Measurements from ENCODE around the gene KIF23. TPM values are rescaled to one million over a fixed set of nuclear protein-coding genes. Genes with fewer than 3 reads are reported as not detected.
A peak's percentile ranks its signal among the peaks of the same experiment; 100 is the strongest.

KIF23 gene
- polyA plus RNA-seq, 1 experiment, result 33.9 TPM

DNA sequence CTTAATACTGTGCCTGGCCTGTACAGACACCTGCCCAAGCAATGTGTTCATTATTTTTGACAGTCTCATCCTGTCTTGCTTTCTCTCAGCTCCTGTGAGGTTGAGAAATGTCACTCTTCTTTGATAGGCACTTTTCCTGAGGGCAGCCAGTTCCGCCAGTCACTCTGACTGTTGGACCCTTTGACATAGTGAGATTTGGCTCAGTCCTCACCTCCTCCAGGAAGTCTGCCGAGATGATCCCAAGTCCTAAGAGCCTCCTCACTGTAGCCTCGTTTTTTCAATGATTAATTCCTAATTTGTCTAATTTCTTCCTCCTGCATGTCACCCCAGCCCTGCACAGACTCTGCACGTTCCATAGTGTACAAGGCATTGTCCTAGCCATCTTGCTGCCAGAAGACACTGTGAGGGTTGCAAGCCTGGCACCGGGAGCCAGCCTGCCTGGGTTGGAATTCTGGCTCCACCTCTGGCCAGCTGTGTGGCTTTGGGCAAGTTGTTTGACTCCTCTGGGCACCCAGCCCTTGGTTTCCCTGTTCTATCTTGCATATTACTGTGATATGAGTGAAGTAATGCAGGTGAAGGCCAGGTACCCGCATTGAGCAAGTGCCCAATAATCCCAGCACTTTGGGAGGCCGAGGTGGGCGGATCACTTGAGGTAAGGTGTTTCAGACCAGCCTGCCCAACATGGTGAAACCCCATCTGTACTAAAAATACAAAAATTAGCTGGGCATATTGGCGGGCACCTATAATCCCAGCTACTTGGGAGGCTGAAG, 62.7 kb downstream of the KIF23 start:
- POLR2A ChIA-PET, result no interaction called here
- DNase-seq (ENCODE audit: low read depth), result no peak
- no peak for TF ChIP-seq CTCF (IDR thresholded peaks at IDR 0.05; ENCODE audit: insufficient read depth, low read depth, low read length)
- no peaks in the 10 kb centered on the region for H3K36me3 ChIP-seq (ENCODE audit: control insufficient read depth, insufficient read depth, low read length)
- no peak overlapping the region for H3K4me3 ChIP-seq (ENCODE audit: low read depth, low read length)
- H3K27me3 ChIP-seq (ENCODE audit: control insufficient read depth, insufficient read depth, low read length), result peaks cover 3% of the 10 kb centered on the region; the same call in 1 of the 2 replicates
- CTCF ChIA-PET, result interaction anchor here (0.6 to 6.6 kb wide), 19 partner anchors 9 to 1015 kb away, joined by 3 to 45 read pairs (median 4); no protein-coding TSS in a partner anchor

DNA sequence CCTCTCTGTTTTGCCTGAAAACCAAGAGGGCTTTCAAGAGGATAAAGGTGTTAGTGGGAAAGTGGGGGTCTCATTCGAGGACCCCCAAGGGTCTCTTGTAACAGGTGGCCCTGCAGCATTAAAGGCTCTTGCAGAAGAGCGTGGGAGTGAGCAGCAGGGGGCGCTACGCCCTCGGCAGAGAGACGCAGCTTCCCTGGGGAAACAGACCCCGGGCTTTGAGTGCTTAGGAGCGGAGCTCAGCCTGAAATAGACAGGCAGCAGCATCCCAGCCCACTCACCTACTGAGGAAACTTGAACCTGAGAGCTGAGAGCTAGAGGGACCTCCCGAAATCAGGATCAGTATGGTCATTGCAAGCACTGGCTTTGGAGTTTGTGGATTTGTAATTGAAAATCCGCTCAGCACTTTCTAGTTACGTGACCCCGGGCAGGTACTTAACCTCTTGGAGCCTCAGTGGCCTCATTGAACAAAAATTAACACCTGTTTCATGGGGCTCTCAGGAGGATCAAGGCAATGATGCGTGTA, 64.2 kb downstream of the KIF23 start:
- no peak for DNase-seq (ENCODE audit: low read depth)
- H3K4me3 ChIP-seq (ENCODE audit: low read depth, low read length), result no peak overlapping the region
- no peaks in the 10 kb centered on the region for H3K36me3 ChIP-seq (ENCODE audit: control insufficient read depth, insufficient read depth, low read length)
- H3K27me3 ChIP-seq (ENCODE audit: control insufficient read depth, insufficient read depth, low read length), result peaks cover 3% of the 10 kb centered on the region; the same call in 1 of the 2 replicates
- peak; percentile 90 for TF ChIP-seq CTCF (IDR thresholded peaks at IDR 0.05; ENCODE audit: insufficient read depth, low read depth, low read length)
- CTCF ChIA-PET, result interaction anchor here (0.6 to 6.6 kb wide), 12 partner anchors 8 to 1010 kb away, joined by 3 to 45 read pairs (median 6); no protein-coding TSS in a partner anchor
- POLR2A ChIA-PET, result no interaction called here

GRCh38 chr15:69479081-69479480, 64.9 kb downstream of the KIF23 start:
- CTCF ChIA-PET, result interaction anchor here (0.7 to 6.6 kb wide), 10 partner anchors 10 to 1106 kb away, joined by 3 to 45 read pairs (median 5); no protein-coding TSS in a partner anchor
- H3K36me3 ChIP-seq (ENCODE audit: control insufficient read depth, insufficient read depth, low read length), result no peaks in the 10 kb centered on the region
- TF ChIP-seq CTCF (IDR thresholded peaks at IDR 0.05; ENCODE audit: insufficient read depth, low read depth, low read length), result no peak
- H3K4me3 ChIP-seq (ENCODE audit: low read depth, low read length), result no peak overlapping the region
- no peak for DNase-seq (ENCODE audit: low read depth)
- H3K27me3 ChIP-seq (ENCODE audit: control insufficient read depth, insufficient read depth, low read length), result peaks cover 3% of the 10 kb centered on the region; the same call in 1 of the 2 replicates
- POLR2A ChIA-PET, result no interaction called here

DNA sequence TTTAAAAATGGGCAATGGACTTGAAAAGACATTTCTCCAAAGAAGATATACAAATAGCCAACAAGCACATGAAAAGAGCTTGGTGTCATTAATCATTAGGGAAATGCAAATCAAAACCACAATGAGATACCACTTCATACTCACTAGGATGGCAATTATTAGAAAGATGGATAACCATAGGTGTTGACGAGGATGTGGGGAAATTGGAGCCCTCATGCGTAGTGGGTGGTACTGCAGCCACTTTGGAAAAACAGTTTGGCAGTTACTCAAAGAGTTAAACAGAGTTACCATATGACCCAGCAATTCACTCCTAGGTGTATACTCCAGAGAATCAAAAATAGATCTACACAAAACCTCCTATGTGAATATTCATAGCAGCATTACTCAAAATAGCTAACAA, 65.8 kb downstream of the KIF23 start:
- Histone ChIP-seq H3K27me3 (ENCODE audit: control insufficient read depth, insufficient read depth, low read length) (peaks cover 3% of the 10 kb centered on the region; the same call in 1 of the 2 replicates), H3K36me3 (ENCODE audit: control insufficient read depth, insufficient read depth, low read length) (no peaks in the 10 kb centered on the region), H3K4me3 (ENCODE audit: low read depth, low read length) (no peak overlapping the region)
- no peak for TF ChIP-seq CTCF (IDR thresholded peaks at IDR 0.05; ENCODE audit: insufficient read depth, low read depth, low read length)
- DNase-seq (ENCODE audit: low read depth), result no peak
- ChIA-PET CTCF (interaction anchor here (0.7 to 6.6 kb wide), 9 partner anchors 10 to 1105 kb away, joined by 3 to 45 read pairs (median 4); no protein-coding TSS in a partner anchor), POLR2A (no interaction called here)

DNA sequence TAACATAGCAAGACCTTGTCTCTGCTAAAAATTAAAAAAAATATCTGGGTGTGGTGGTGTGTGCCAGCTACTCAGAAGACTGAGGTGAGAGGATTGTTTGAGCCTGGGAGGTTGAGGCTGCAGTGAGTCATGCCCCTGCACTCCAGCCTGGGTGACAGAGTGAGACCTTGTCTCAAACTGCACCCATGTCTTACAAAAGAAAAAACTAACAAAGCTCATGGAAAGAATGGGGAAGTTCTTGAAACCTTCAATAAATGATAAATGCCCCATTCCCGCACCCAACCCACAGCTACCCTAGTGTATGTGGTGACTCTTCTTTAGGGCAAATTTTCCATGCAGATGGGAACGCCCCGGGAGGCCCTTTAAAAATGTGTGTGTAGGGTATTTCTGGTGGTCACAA, 66.8 kb downstream of the KIF23 start:
- ChIA-PET POLR2A (no interaction called here), CTCF (interaction anchor here (0.6 to 1.0 kb wide), 2 partner anchors 12 to 174 kb away, joined by 3 read pairs; no protein-coding TSS in a partner anchor)
- no peak for TF ChIP-seq CTCF (IDR thresholded peaks at IDR 0.05; ENCODE audit: insufficient read depth, low read depth, low read length)
- H3K27me3 ChIP-seq (ENCODE audit: control insufficient read depth, insufficient read depth, low read length), result peaks cover 3% of the 10 kb centered on the region; the same call in 1 of the 2 replicates
- H3K4me3 ChIP-seq (ENCODE audit: low read depth, low read length), result no peak overlapping the region
- no peaks in the 10 kb centered on the region for H3K36me3 ChIP-seq (ENCODE audit: control insufficient read depth, insufficient read depth, low read length)
- DNase-seq (ENCODE audit: low read depth), result no peak
